AG10803 (cell line): Measurements from ENCODE around the gene DR1.

Experiments
- DNase-seq: peaks from one replicate; pipeline ENCODE4 v3.0.0; 2010; ENCODE audit warnings: low read depth
- H3K4me3 ChIP-seq: 2 replicates; pipeline ENCODE4 v1.5.1; 2011; ENCODE audit warnings: mild to moderate bottlenecking, low read length, control low read depth
- TF ChIP-seq, protein P1 (sequence below): conservative IDR thresholded peaks from 2 replicates; pipeline ENCODE4 v1.5.1; 2011; ENCODE audit warnings: mild to moderate bottlenecking, low read length, control low read depth, inconsistent platforms

DR1 gene

GRCh38 chr1:93317207-93317606 is 28.5 kb upstream of the DR1 start:
- DNase-seq = no peak
- no peak overlapping the region for H3K4me3 ChIP-seq
- TF ChIP-seq, protein P1, sequence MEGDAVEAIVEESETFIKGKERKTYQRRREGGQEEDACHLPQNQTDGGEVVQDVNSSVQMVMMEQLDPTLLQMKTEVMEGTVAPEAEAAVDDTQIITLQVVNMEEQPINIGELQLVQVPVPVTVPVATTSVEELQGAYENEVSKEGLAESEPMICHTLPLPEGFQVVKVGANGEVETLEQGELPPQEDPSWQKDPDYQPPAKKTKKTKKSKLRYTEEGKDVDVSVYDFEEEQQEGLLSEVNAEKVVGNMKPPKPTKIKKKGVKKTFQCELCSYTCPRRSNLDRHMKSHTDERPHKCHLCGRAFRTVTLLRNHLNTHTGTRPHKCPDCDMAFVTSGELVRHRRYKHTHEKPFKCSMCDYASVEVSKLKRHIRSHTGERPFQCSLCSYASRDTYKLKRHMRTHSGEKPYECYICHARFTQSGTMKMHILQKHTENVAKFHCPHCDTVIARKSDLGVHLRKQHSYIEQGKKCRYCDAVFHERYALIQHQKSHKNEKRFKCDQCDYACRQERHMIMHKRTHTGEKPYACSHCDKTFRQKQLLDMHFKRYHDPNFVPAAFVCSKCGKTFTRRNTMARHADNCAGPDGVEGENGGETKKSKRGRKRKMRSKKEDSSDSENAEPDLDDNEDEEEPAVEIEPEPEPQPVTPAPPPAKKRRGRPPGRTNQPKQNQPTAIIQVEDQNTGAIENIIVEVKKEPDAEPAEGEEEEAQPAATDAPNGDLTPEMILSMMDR = no peak

DNA sequence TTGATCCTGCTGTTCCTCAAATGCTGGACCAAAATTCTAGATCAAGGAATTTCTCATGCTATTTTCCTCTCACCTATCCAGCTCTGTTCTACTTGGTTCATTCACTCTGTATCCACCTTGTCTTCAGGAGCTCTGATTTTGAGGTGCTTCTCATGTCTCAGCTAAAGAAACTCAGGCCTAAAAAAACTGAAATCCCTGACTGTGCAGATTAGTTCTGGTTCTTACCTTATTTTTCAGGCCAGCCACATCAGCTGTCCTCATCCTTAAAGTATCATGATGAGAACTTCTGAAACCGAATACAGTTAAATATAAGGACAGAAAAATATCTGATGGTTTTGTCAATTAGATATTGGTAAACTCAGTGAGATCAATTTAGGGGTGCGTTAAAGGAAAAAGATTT is 27.8 kb upstream of the DR1 start:
- no peak for DNase-seq
- TF ChIP-seq, protein P1 = no peak
- H3K4me3 ChIP-seq = no peak overlapping the region

- TF ChIP-seq, protein P1 = no peak
- H3K4me3 ChIP-seq = no peak overlapping the region
- no peak for DNase-seq
Observed at GRCh38 chr1:93321720-93322119, 24.0 kb upstream of the DR1 start.

- no peak overlapping the region for H3K4me3 ChIP-seq
- DNase-seq = no peak
- TF ChIP-seq, protein P1 = no peak
Observed at GRCh38 chr1:93322349-93322748, 23.4 kb upstream of the DR1 start.

DNA sequence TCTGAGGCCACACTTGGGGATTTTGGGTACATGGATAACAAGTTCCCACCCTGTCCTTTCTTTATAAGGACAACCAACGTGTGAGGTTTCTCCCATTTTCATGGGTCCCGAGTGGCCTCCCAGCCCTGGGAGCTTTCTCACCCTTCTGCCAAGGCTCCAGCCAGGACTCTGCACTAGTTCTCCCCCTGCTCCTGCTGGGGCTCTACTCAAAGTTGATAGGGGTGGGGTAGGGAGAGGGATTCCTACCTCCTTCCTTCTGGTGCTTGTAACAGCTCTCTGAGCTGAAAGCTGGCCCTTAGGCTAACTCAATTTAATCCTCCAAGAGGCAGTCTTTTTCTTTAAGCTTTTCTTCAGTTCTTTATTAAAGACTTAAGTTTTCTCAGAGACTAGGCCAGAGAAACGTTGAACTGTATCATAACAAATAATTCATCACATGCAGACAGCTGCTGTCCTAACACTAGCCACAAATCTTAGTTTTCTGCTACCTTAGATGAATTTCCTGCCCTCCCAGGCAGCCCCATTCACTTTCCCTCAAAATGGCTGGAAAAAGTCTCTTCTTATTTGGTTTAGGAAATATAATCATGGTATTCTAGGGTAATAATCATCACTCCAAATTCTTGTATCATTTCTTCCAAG is 22.4 kb upstream of the DR1 start:
- TF ChIP-seq, protein P1 = no peak
- H3K4me3 ChIP-seq = no peak overlapping the region
- no peak for DNase-seq

- DNase-seq = peak; percentile 70
- H3K4me3 ChIP-seq = no peak overlapping the region
- TF ChIP-seq, protein P1 = no peak
Observed at GRCh38 chr1:93324486-93325464, 20.9 kb upstream of the DR1 start.
